T-helper 1 cell treated with Interleukin-12 subunit alpha and Interleukin-12 subunit beta and Interleukin-4 antibody, amounts not matched to agents 30 ng/mL and 1 ng/mL, for 36 hours (primary cell): ENCODE data around the gene BICDL2. TPM values are rescaled to one million over a fixed set of nuclear protein-coding genes. Genes with fewer than 3 reads are reported as not detected.

Experiments
- intact Hi-C: fragments of 100-400 bp; cut with micrococcal nuclease; formaldehyde crosslinking; loops from one replicate; pipeline ENCODE4 v1.15.1; 2024
- total RNA-seq: library from RNA; stranded (reverse); gene quantifications from 2 replicates; pipeline ENCODE4 v1.2.3, GENCODE V29; 2022

The BICDL2 gene
- total RNA-seq, 1 donor from 2014 or later: 0.51 TPM

DNA sequence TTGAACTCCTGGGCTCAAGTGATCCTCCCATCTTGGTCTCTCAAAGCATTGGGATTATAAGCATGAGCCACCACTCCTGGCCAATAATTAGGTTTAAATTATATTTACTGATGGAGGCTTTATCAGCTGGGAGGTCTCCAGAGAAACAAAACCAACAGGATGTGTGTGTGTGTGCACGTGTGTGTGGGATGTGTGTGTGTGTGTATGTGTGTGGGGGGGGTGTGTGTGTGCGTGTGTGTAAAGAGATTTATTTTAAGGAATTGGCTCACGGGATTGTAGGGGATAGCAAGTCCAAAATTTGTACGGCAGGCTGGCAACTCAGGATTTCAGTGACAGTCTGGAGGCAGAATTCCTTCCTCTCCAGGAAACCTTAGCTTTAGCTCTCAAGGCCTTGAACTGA is 14.3 kb upstream of the BICDL2 start:
- intact Hi-C loops: loop anchor here (10.0 kb wide), 1 partner anchor 404 kb away; no protein-coding TSS in a partner anchor

DNA sequence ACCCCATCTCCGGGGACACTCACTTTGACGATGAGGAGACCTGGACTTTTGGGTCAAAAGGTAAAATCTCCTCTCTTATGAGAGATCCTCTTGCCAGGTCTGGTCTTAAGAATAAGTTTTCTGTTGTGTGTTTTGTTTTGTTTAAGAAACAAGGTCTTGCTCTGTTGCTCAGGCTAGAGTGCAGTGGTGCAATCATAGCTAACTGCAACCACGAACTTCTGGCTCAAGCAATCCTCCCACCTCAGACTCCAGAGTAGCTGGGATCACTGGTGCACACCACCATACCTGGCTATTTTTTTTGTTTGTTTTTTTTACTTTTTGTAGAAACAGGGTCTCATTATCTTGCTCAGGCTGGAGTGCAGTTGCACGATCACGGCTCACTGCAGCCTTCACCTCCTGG is 13.7 kb upstream of the BICDL2 start:
- intact Hi-C loops: loop anchor here (10.0 kb wide), 1 partner anchor 404 kb away; no protein-coding TSS in a partner anchor

DNA sequence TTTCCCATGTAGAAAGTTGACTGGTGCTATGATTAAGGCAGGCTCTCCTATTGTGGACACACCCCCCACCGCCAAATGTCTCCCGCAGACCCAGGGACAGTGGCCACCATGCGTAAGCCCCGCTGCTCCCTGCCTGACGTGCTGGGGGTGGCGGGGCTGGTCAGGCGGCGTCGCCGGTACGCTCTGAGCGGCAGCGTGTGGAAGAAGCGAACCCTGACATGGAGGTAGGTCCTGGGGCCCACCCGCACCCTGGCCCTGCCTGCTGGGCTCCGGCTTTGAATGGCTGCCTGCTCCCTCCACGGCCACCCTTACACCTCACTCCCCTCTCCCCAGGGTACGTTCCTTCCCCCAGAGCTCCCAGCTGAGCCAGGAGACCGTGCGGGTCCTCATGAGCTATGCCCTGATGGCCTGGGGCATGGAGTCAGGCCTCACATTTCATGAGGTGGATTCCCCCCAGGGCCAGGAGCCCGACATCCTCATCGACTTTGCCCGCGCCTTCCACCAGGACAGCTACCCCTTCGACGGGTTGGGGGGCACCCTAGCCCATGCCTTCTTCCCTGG is 13.3 kb upstream of the BICDL2 start:
- intact Hi-C loops: loop anchor here (10.0 kb wide), 1 partner anchor 405 kb away; no protein-coding TSS in a partner anchor

DNA sequence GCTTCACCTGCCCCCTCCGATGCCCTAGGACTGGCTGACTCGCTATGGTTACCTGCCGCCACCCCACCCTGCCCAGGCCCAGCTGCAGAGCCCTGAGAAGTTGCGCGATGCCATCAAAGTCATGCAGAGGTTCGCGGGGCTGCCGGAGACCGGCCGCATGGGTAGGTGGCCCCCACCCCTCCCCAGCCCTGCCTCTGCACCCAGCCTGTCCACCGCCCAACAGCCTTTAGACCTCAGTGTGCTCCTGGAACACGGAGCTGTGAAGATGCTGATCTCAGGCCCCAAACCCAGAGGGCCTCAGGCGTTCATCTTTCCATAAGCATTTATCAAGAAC is 10.6 kb upstream of the BICDL2 start:
- intact Hi-C loops: no loop called here

DNA sequence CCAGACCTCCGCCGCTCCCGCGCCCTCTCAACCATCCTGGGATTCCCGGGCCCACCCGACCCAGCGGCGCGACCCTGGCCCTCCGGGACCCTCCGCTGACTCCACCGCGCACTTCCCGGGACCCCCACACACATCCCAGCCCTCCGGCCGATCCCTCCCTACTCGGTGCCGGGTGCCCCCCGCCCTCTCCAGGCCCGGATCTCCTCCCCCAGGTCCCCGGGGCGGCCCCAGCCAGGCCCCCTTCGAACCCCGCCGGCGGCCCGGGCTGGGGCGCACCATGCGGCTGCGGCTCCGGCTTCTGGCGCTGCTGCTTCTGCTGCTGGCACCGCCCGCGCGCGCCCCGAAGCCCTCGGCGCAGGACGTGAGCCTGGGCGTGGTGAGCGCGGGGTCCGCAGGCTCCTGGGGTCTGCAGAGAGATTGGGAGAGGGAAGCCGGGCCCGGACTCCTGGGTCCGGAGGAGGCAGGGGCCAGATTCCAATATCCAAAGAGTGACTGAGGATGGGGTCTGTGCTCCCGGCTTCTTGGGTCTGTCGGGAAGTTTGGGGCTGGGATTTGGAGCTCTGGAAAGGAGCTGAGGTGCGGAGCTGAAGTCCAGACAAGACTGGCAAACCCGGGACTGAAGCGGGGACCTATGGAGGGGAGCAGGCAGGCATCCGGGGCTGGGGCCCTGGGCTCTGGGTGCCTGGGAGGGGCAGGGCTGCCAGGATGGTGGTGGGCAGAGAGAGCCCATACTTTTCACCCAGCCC is 10.1 kb upstream of the BICDL2 start:
- intact Hi-C loops: loop anchor here (1.0 kb wide), 1 partner anchor 8 kb away; no protein-coding TSS in a partner anchor

DNA sequence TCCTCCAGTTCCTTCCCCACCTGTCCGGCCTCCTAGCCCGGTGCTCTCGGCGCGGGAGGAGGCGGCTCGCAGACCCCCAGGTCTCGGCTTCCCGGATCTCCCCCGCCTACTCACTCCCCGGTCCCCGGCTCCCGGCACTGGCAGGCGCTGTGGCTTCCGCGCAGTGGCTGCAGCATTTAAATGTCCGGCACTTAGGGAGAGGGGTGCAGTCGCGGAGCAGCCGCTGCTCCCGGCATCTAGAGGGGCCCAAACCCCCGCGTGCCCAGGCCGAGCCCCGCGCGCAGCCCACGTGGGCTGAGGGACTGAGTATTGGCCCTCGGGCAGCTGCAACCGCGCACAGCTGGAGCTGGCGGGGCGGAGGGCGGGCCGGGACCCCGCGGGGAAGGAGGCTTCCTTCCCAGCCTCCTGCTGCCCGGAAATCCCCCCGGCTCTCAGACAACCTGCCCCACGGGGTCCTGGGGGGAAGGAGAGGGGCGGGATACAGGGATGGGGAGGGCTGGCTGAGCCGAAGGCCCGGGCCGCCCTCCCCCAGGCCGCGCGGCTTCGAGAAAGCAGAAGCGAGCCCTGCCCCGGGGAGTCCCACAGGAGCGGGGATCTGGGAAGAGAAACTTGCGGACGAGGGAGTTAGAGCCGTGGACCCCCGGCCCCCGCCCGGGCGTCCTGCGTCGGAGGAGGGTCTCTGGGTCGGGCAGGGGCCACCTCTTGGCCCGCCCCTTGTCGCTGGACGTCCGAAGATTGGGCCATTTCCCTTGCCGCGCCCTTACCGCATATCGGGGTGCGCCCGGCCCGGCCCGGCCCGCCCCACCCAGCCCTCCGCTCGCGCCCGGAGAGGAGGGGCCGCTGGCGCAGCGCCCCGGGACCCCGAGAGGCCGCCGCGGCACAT is 9.3 kb upstream of the BICDL2 start, which contains the start of gene MMP25:
MMP25 (plus strand) TSS at position 804 of the 883 bp plus-strand sequence. CDS start 357 bp downstream, outside the sequence.
- intact Hi-C loops: loop anchor here (1.0 to 2.0 kb wide), 2 partner anchors 9 to 15 kb away; no protein-coding TSS in a partner anchor

DNA sequence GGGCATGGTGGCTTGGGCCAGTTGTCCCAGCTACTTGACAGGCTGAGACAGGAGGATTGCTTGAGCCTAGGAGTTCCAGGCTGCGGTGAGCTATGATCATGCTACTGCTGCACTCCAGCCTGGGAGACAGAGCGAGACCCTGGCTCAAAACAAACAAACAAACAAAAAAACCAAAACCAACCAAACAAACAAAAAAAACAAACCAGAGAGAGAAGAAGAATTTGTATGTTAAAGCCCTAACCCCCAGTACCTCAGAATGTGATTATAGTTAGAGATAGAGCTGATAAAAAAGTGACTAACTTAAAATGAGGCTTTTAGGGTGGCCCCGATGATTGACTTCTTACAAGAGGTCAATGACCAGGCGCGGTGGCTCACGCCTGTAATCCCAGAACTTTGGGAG is 8.0 kb upstream of the BICDL2 start:
- intact Hi-C loops: loop anchor here (2.0 kb wide), 1 partner anchor 14 kb away; no protein-coding TSS in a partner anchor

DNA sequence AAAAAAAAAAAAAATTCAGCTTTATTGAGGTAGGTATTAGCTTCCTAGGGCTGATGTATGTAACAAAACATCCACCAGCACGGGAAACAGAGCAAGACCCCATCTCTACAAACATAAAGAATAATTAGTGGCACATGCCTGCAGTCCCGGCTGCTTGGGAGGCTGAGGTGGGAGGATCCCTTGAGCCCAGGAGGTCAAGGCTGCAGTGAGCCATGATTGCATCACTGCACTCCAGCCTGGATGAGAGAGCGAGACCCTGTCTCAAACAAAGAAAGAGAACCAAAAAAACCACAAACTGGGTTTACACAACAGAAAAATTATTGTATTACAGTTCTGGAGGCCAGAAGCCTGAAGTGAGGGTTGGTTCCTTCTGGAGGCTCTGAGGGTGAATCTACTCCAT is 5.6 kb upstream of the BICDL2 start:
- intact Hi-C loops: no loop called here

DNA sequence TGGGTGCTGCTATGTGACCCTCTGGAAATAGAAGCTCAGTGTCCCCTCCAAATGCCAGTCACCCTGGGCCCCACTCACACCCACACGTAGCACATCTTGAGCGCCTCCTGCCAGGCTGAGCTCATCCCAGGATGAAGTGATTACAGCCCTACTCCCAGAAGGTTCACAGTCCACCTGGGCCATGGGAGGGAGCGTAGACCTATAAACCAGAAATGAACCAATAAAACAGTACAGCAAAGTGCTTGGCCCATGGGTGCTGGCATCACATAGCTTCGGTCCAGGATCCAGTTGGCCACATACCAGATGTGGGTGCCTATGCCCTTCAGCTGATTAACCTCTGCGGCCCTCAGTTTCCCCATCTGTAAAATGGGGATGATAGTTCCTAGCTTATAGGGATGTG is 2.2 kb upstream of the BICDL2 start:
- intact Hi-C loops: no loop called here

DNA sequence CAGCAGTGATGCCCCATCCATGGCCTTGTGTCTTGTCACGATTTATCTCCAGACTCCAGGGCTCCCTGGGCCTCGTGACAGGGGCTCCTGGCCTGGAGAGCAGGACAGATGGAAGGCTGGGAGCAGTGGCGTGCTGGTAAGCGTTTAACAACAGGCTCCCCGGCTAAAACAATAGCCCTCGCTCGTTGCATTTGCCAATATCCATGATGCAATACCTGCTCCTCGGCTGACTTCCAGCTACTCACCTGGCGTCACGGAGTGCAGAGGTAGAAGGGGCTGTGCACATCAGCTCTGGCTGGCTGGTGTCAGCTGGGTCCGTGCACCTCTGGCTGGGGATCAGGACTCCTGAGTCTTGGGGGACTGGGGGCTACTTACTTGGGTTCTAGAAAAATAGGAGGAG is 1.5 kb upstream of the BICDL2 start:
- intact Hi-C loops: no loop called here

DNA sequence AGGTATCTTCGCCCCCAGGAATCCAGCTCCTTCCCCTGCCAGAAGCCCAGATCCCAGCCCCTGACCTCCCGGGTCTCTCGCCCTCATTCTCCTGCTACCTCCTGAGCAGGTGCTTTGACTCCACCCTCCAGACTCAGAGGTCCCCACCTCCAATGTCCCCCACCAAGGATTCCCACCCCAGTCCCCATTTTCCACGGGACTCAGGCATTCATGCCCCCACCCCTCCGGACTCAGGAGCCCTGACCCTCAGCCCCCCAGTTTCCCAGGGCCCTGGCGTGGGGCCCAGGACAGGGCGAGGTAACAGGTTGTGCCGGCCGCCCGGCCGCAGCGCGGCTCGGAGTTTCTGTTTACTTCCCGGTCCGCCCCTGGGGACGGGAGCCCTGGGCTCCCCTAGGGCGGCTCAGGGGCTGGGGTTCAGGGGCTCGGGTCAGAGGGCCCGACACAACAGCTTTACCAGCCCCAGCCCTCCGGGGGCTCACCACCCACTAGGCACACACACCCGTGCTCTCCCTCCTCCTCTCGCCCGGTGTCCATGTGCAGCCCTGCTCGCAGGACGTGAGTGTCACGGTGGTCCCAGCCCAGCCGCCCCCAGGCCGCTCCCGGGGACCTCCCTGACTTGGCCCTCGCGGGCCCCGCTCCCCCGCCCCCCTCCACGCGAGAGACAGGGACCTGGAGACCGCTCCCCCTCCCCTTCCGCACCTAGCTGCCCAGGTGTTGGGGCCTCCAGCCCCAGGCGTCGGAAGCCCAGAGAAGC is 595 bp downstream of the BICDL2 start:
- intact Hi-C loops: no loop called here

DNA sequence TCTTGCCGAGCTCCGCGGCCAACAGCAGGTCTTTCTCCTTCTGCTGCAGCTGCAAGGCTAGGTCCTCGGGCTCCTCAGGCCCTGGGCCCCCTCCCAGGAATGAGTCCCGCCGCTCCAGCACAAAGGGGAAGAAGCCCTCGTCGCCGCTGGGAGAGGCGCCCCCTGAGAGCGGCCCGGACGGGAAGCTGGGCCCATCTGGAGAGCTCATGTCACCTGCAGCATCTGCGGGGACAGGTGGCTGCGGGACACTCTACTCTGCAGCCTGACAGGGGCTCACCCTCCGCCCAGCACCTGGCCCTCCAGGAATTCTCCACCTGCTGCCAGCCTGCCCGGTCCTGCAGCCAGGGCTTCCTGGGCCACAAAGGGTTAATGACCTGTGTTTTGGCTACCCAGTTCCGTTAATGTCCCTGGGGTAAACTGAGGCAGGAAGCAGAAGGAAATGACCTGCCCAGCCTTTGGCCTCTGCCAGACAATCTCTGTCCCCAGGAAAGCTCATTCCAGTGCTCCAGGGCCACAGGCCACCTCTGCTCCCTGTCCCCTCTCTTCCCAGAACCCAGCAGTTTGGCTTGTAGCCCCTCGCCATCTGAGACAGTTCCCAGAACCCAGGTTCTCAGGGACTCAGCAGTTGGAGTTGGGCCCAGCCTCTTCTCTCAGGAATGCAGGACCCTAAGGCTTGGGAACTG is 1.3 kb downstream of the BICDL2 start:
- intact Hi-C loops: no loop called here

DNA sequence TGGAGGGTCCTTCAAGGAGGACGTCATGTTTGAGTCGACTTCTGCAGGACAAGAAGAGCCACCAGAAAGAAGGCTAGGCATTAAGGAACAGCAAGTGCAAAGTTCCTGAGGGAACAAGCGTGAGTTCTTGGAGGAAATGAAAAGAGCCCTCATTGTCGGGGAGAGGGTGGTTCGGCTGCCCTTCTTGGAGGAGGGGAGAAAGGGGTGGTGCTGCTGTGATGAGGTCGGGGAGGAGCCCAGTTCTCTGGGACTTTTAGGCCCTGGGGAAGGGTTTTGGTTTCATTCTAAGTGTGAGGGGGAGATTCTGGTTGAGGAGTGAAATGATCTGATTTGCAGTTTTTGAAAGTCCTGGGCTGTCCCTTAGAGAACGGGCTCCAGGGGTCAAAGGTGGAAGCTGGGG is 4.1 kb downstream of the BICDL2 start:
- intact Hi-C loops: no loop called here

DNA sequence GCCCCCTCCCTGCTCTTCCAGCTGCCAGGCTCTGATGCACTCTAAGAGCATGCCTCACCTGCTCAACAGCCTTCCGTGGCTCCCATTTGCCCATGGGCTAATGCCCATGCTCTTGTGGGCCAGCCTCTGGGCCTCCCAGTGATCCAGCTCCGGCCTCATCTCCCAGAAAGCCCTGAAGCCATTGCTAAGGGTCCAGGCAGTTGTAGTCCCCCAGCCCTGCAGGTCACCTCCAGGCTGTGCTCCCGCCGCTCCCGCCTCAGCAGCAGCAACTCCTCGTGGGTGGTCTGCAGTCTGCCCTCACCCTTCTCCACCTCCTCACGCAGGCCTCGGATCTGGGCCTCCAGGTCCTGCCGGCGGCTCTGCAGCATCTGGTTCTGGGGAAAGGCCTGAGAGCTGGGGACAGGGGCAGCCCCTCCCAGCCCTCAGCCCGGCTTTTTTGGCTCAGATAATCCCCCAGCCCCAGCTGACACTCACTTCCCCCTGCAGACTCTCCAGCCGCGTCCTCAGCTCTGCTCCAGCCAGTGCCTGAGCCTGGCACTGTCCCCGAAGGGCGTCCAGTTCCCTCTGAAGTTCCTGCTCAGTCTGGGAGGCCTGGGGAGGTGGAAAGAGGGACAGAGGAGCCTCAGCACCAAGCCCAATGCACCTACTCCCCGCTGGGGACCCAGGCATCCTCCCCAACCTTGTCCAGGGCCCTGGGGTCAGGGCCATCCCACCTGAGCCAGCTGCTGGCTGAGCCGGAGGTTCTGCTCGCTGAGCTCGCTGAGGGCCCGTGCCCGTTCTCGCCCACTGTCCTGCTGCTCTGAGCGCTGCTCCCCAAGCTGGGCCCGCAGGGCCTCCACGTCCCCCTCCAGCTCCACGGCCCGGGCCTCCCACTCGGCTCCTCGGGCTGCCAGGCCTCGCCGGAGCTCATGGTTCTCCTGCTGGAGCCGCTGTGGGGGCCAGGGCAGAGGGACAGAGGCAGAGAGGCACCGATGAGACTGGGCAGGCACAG is 6.2 kb downstream of the BICDL2 start:
- intact Hi-C loops: loop anchor here (1.0 to 2.0 kb wide), 3 partner anchors 14 to 136 kb away; no protein-coding TSS in a partner anchor

DNA sequence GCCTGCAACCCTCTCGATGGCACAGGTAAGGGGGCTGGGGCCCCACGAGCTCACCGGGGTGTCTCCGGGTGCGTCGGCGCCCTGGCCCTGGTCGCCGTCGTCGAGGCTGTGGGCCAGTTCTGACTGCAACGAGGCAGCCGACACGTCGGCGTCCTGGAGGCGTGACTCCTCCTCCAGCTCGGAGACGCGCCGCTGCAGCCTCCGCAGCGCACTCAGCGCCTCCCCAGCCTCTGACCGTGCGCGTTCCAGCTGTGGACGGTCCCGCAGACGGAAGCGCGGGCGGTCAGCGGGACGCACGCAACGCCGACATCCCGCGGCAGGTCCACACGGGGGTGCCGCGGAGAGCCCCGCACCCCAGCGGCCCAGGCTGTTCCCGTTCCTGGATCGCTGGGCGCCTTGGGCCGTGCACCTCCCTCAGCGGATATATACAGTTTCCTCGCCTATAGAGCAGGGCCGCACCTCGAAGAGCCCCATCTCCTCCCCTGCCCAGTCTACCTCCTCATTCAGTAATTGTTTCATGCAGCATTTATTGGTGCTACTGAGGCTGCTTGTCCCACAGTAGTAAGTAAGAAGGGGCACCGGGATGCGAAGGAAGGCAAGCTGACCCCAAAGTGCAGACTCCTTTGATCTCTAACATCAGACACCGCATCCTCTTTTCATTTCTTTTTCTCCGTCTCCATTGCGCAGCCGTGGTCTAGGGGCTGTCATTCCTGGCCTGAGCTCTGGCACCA is 7.1 kb downstream of the BICDL2 start:
- intact Hi-C loops: loop anchor here (1.0 to 2.0 kb wide), 2 partner anchors 15 to 105 kb away; no protein-coding TSS in a partner anchor

DNA sequence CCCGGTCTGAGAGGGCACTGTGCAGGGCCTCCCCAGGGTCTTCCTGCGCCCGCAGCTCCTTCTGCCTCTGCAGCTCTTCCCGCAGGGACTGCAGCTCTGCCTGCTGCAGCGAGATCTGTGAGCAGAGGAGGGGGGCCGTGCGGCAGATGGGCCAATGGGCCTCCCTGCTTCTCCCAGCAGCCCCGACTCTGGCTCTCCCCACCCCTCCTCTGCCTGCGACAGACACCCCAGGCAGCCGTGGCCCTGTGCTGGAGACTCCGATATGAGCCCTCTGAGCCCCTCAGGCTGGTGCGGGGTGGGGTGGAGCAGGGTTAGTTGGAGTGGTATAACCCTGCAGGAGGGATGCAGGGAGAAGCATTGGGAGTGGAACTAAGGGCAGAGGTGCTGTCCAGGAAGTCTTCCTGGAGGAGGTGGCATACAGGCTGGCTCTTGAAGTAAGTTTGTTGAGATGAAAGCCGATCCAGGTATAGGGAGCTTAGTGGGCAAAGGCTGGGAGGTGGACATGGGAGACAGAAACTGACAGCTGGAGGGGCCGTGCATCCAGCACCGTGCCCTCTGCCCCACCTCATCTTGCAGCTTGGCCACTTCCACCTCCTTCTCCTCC is 7.9 kb downstream of the BICDL2 start:
- intact Hi-C loops: loop anchor here (1.0 kb wide), 3 partner anchors 9 to 105 kb away; partner anchors contain the start of gene TNFRSF12A

DNA sequence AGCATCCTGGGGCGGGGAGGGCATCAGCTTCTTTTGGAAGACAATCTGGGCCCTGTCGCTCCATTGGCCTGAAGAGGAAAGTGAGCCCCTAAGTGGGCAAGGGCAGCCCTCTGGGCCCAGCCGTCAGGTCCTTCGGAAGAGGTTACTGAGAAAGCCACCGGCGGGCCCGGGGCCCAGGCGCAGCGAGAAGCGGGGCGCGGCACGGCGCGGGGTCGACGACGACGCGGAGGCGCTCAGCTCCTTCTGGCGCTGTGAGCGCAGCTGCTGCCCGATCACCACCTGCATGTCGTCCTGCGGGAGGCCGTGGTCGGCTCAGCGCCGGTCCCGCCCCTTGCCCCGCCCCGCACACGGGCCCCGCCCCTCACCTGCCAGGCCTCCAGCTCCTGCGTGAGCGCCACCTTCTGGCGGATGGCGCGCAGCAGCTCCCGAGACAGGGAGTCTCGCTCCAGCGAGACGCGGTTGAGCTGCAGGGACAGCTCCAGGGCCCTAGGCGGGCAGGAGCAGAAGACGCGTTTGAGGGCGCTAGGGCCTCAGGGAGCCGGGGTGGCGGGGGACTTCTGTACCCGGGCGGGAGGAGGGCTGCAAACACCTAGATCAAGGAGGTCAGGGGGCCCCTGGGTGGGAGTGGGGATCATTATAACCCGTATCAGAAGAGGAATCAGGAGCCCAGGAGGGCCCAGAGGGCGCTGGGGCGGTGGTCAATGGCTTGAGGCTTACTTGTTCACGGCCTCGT is 8.6 kb downstream of the BICDL2 start:
- intact Hi-C loops: loop anchor here (1.0 kb wide), 2 partner anchors 8 to 25 kb away; partner anchors contain the start of gene TNFRSF12A
